Choroid plexus epithelial cell (primary cell): ENCODE measurements around the gene RAB30.
A peak's percentile ranks its signal among the peaks of the same experiment; 100 is the strongest.

Source experiments
- DNase-seq: peaks from one replicate; pipeline ENCODE4 v3.0.0-alpha.2; 2010; ENCODE audit warnings: low read depth
- H3K4me3 ChIP-seq: 2 replicates; pipeline ENCODE4 v1.5.1; 2011; ENCODE audit warnings: low read depth, mild to moderate bottlenecking, control low read depth, low read length, moderate library complexity
- TF ChIP-seq, protein P1 (sequence below): conservative IDR thresholded peaks from 2 replicates; pipeline ENCODE4 v1.5.1; 2011; ENCODE audit warnings: low read depth, mild to moderate bottlenecking, control low read depth, inconsistent platforms, low read length, moderate library complexity

Gene RAB30

DNA sequence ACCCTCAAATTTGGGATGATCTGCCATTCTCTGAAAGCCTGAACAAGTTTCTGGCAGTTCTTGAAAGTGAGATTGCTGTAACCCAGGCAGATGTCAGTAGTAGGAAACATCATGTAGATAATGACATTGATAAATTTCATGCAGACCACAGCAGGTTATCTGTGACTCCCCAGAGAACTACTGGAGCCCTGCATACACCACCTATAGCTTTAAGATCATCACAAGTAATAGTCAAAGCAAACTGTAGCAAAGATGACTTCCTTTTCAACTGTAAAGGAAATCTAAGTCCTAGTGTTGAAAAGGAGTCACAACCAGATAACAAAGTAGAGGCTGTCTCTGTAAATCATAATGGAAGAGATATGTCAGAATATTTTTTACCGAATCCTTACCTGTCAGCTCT is 139.1 kb downstream of the RAB30 start:
- TF ChIP-seq, protein P1, sequence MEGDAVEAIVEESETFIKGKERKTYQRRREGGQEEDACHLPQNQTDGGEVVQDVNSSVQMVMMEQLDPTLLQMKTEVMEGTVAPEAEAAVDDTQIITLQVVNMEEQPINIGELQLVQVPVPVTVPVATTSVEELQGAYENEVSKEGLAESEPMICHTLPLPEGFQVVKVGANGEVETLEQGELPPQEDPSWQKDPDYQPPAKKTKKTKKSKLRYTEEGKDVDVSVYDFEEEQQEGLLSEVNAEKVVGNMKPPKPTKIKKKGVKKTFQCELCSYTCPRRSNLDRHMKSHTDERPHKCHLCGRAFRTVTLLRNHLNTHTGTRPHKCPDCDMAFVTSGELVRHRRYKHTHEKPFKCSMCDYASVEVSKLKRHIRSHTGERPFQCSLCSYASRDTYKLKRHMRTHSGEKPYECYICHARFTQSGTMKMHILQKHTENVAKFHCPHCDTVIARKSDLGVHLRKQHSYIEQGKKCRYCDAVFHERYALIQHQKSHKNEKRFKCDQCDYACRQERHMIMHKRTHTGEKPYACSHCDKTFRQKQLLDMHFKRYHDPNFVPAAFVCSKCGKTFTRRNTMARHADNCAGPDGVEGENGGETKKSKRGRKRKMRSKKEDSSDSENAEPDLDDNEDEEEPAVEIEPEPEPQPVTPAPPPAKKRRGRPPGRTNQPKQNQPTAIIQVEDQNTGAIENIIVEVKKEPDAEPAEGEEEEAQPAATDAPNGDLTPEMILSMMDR = no peak
- no peak for DNase-seq
- no peak overlapping the region for H3K4me3 ChIP-seq

DNA sequence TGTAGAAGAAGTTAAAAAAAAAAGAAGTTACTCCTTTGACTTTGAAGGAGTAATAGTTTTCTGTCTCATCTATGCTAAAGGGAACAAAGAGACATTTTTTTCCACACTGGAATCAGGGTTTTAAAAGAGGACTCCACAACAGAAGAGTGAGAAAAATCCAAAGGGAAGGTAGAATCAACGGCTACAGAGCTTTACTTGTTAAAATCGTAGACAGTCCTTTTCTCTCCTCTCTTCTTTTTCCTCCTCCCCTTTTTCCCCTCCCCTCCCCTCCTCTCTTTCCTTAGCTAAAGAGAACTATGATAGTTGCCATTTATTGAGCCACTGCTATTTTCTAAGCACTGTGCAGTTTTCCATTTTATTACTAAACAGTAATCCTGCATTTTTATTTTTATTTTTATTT is 141.0 kb downstream of the RAB30 start:
- TF ChIP-seq, protein P1 = no peak
- H3K4me3 ChIP-seq = no peak overlapping the region
- no peak for DNase-seq

DNA sequence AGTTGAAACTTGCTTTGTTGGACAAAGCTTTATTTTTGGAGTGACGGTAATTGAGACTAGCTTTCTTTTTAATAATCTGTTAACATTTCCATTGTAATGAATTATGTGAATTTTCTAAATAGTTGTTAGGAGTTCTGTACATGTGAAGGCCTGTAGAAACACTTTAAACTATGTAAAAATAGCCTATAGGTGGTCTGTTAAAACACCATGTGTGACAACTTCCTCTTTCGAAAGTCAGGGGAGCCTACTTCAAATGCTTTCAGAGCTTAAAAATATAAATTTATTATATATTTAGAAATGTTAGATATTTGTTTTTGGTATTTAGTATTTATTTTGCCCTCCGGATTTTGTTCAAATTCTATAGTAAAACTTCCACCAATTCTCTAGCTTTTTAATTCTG is 141.5 kb downstream of the RAB30 start:
- no peak overlapping the region for H3K4me3 ChIP-seq
- TF ChIP-seq, protein P1 = no peak
- no peak for DNase-seq

GRCh38 chr11:82929121-82929520 is 142.6 kb downstream of the RAB30 start:
- no peak for DNase-seq
- no peak overlapping the region for H3K4me3 ChIP-seq
- TF ChIP-seq, protein P1 = no peak

GRCh38 chr11:82927264-82927880 is 144.3 kb downstream of the RAB30 start:
- no peak overlapping the region for H3K4me3 ChIP-seq
- TF ChIP-seq, protein P1 = peak; percentile 77
- peak; percentile 80 for DNase-seq

DNA sequence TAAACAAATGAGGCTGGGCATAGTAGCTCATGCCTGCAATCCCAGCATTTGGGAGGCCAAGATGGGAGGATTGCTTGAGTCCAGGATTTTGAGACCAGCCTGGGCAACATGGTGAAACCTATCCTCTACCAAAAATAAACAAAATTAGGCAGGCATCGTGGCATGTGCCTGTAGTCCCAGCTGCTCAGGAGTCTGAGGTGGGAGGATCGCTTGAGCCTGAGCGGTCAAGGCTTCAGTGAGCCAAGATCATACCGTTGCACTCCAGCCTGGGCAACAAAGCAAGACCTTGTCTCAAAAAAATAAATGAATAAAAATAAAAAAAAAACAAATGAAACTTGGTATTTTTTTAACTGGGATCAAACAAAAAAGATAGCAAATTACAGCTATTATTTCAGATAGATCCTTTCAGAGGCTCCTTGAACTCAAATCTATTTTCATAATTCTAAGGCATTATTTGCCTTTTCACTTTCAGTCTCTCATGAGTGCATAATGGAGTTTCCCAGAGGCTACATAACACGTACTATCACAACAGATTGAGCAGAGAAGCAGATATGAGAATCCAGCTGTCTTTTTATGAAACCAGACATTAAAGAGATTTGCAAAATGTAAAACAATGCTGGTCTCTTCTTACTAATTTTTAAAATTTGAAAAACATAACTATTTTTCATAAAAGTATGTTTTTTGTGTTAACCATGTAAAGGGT is 147.0 kb downstream of the RAB30 start:
- no peak for DNase-seq
- TF ChIP-seq, protein P1 = no peak
- no peak overlapping the region for H3K4me3 ChIP-seq
